Caco-2 (cell line): ENCODE results near the gene PRDM2. TPM values are rescaled to one million over a fixed set of nuclear protein-coding genes. Genes with fewer than 3 reads are reported as not detected.
"Not testable (repeated sequence)": the region's sequence is repeated elsewhere in the genome, so short reads cannot be mapped to it uniquely, and the experiment has no call there.

Experiments used
- BruUV-seq: library from RNA; stranded (reverse); fragments of 400-500 nt; replicated peaks from 2 replicates; lab custom pipeline; 2021; lab: Mats Ljungman, UMichigan
- CTCF ChIA-PET: fragments of 300-600 bp; sonication (Branson Sonifier 250); formaldehyde crosslinking; loops from one replicate; lab custom pipeline; 2022; ENCODE audit warnings: antibody characterized with exemption; lab: Charles Lee
- POLR2A ChIA-PET: fragments of 300-600 bp; sonication (Branson Sonifier 250); formaldehyde crosslinking; loops from one replicate; lab custom pipeline; 2022; ENCODE audit warnings: antibody characterized with exemption; lab: Charles Lee
- DNase-seq, 2 experiments: peaks; one replicate each; pipeline versions ENCODE4 v3.0.0 to v3.0.0-alpha.2; 2020 to 2022
- H3K27me3 ChIP-seq: replicated peaks from 2 replicates; pipeline ENCODE4 v1.6.0; 2011; ENCODE audit warnings: low read length; ENCODE audit not compliant: control insufficient read depth, insufficient read depth
- H3K36me3 ChIP-seq: 2 replicates; pipeline ENCODE4 v1.5.1; 2011; ENCODE audit warnings: low read length; ENCODE audit not compliant: control insufficient read depth, insufficient read depth
- H3K4me1 ChIP-seq: fragments of 250-450 bp; sonication (Bioruptor Pico); 2 replicates; pipeline ENCODE4 v1.5.1; 2020; ENCODE audit warnings: mild to moderate bottlenecking
- H3K4me3 ChIP-seq: 2 replicates; pipeline ENCODE4 v1.5.1; 2011; ENCODE audit warnings: low read depth, mild to moderate bottlenecking, control low read depth, low read length
- H3K9me3 ChIP-seq: fragments of 250-450 bp; sonication (Bioruptor Pico); 2 replicates; pipeline ENCODE4 v1.5.1; 2020; ENCODE audit warnings: mild to moderate bottlenecking, moderate library complexity
- H3K27ac Mint-ChIP-seq: one replicate; pipeline ENCODE4 v1.8.0; 2022; ENCODE audit warnings: mixed read lengths; ENCODE audit not compliant: unreplicated experiment
- H3K27me3 Mint-ChIP-seq: one replicate; pipeline ENCODE4 v1.8.0; 2022; ENCODE audit warnings: mixed read lengths; ENCODE audit not compliant: insufficient read depth, unreplicated experiment
- H3K36me3 Mint-ChIP-seq: one replicate; pipeline ENCODE4 v1.8.0; 2022; ENCODE audit warnings: mild to moderate bottlenecking, mixed read lengths; ENCODE audit not compliant: insufficient read depth, unreplicated experiment
- H3K4me1 Mint-ChIP-seq: one replicate; pipeline ENCODE4 v1.8.0; 2022; ENCODE audit warnings: low read depth, mixed read lengths; ENCODE audit not compliant: unreplicated experiment
- H3K4me3 Mint-ChIP-seq: one replicate; pipeline ENCODE4 v1.8.0; 2022; ENCODE audit warnings: mild to moderate bottlenecking, moderate library complexity, mixed read lengths; ENCODE audit not compliant: unreplicated experiment
- H3K9me3 Mint-ChIP-seq: one replicate; pipeline ENCODE4 v1.8.0; 2022; ENCODE audit warnings: mixed read lengths; ENCODE audit not compliant: unreplicated experiment
- CTCF ChIP-seq, 2 experiments: fragments of 200-600 bp in 1 of 2; IDR thresholded peaks; 1 replicate in 1 of 2; 2 replicates in 1 of 2; pipeline versions ENCODE4 v1.5.1 to v1.8.0; 2011 to 2022; ENCODE audit warnings: antibody characterized with exemption in 1 of 2, control low read depth in 1 of 2, inconsistent platforms in 1 of 2, low read depth in 1 of 2, low read length in 1 of 2, mild to moderate bottlenecking in 1 of 2, moderate library complexity in 1 of 2; ENCODE audit not compliant: insufficient read depth in 1 of 2, severe bottlenecking in 1 of 2, unreplicated experiment in 1 of 2
- intact Hi-C: fragments of 100-400 bp; cut with micrococcal nuclease; formaldehyde crosslinking; loops from one replicate; pipeline ENCODE4 v1.10.0; 2022; ENCODE audit not compliant: unreplicated experiment
- total RNA-seq: library from RNA; stranded (reverse); gene quantifications from 2 replicates; pipeline ENCODE4 v1.2.3, GENCODE V29; 2022

Gene PRDM2
- total RNA-seq, 1 experiment from 2014 or later = 32.7 TPM

GRCh38 chr1:13683206-13683605 lies 16.8 kb upstream of the PRDM2 start:
- H3K9me3 Mint-ChIP-seq = no peaks in the 10 kb centered on the region
- H3K36me3 Mint-ChIP-seq = no peaks in the 10 kb centered on the region
- H3K4me3 ChIP-seq = no peak overlapping the region
- DNase-seq = no peak
- ChIA-PET POLR2A (no interaction called here), CTCF (no interaction called here)
- H3K27me3 ChIP-seq = no peaks in the 10 kb centered on the region
- intact Hi-C loops = no loop called here
- H3K9me3 ChIP-seq = 0 out of 2 replicates have a peak, but pooled peaks cover 4% of the 10 kb centered on the region
- no peak overlapping the region for H3K4me3 Mint-ChIP-seq
- no peak overlapping the region for H3K27ac Mint-ChIP-seq
- BruUV-seq = no TSS peak
- peaks cover 3% of the 10 kb centered on the region for H3K27me3 Mint-ChIP-seq
- no peak for TF ChIP-seq CTCF (IDR thresholded peaks at IDR 0.05; ENCODE audit: insufficient read depth in 1 of 2, low read depth in 1 of 2, low read length in 1 of 2, severe bottlenecking in 1 of 2, unreplicated experiment in 1 of 2)
- no peaks in the 10 kb centered on the region for H3K4me1 ChIP-seq
- H3K36me3 ChIP-seq = no peaks in the 10 kb centered on the region
- H3K4me1 Mint-ChIP-seq = no peaks in the 10 kb centered on the region

GRCh38 chr1:13687151-13687715 lies 12.8 kb upstream of the PRDM2 start:
- H3K36me3 Mint-ChIP-seq = no peaks in the 10 kb centered on the region
- no peaks in the 10 kb centered on the region for H3K4me1 ChIP-seq
- ChIA-PET POLR2A (no interaction called here), CTCF (no interaction called here)
- intact Hi-C loops = no loop called here
- H3K4me3 Mint-ChIP-seq = no peak overlapping the region
- H3K4me3 ChIP-seq = no peak overlapping the region
- no peaks in the 10 kb centered on the region for H3K9me3 Mint-ChIP-seq
- no TSS peak for BruUV-seq
- H3K4me1 Mint-ChIP-seq = no peaks in the 10 kb centered on the region
- no peaks in the 10 kb centered on the region for H3K9me3 ChIP-seq
- TF ChIP-seq CTCF (IDR thresholded peaks at IDR 0.05; ENCODE audit: insufficient read depth in 1 of 2, low read depth in 1 of 2, low read length in 1 of 2, severe bottlenecking in 1 of 2, unreplicated experiment in 1 of 2) = no peak
- no peaks in the 10 kb centered on the region for H3K27me3 ChIP-seq
- peaks cover 6% of the 10 kb centered on the region for H3K27me3 Mint-ChIP-seq
- DNase-seq = no peak
- no peak overlapping the region for H3K27ac Mint-ChIP-seq
- H3K36me3 ChIP-seq = no peaks in the 10 kb centered on the region

GRCh38 chr1:13693094-13693493 lies 6.9 kb upstream of the PRDM2 start:
- H3K27me3 Mint-ChIP-seq, POLR2A ChIA-PET, H3K4me1 ChIP-seq, intact Hi-C loops, H3K27ac Mint-ChIP-seq, H3K36me3 Mint-ChIP-seq, H3K4me3 ChIP-seq, BruUV-seq, H3K36me3 ChIP-seq, H3K4me3 Mint-ChIP-seq, H3K9me3 Mint-ChIP-seq, H3K4me1 Mint-ChIP-seq, DNase-seq, H3K27me3 ChIP-seq, CTCF ChIA-PET, H3K9me3 ChIP-seq: not testable (repeated sequence)
